Measurements from ENCODE around the gene TRPM3.

TRPM3 gene

GRCh38 chr9:70817311-70817710 lies 304.1 kb downstream of the TRPM3 start:
- H2AFZ ChIP-seq (ENCODE audit: low read depth) = no peak overlapping the region
- H3K36me3 ChIP-seq (ENCODE audit: insufficient read depth) = no peaks in the 10 kb centered on the region
- H3K27me3 ChIP-seq (ENCODE audit: insufficient read depth, low read depth) = no peaks in the 10 kb centered on the region
- no peak for TF ChIP-seq CTCF (conservative IDR thresholded peaks at IDR 0.05; ENCODE audit: low read depth, low read length)
- H3K9ac ChIP-seq = no peak overlapping the region
- H3K4me2 ChIP-seq = no peak overlapping the region
- no peaks in the 10 kb centered on the region for H3K4me1 ChIP-seq (ENCODE audit: low read depth, poor library complexity, severe bottlenecking)
- H3K79me2 ChIP-seq (ENCODE audit: insufficient read depth, low read depth) = no peaks in the 10 kb centered on the region
- H3K27ac ChIP-seq = no peak overlapping the region
- no peak overlapping the region for H3K4me3 ChIP-seq (IDR thresholded peaks at IDR 0.05; ENCODE audit: insufficient read depth, low read depth, low read length)
- no peaks in the 10 kb centered on the region for H4K20me1 ChIP-seq (ENCODE audit: insufficient read depth)

GRCh38 chr9:70816891-70817290 lies 304.5 kb downstream of the TRPM3 start:
- H3K4me2 ChIP-seq = no peak overlapping the region
- H4K20me1 ChIP-seq (ENCODE audit: insufficient read depth) = no peaks in the 10 kb centered on the region
- H3K79me2 ChIP-seq (ENCODE audit: insufficient read depth, low read depth) = no peaks in the 10 kb centered on the region
- TF ChIP-seq CTCF (conservative IDR thresholded peaks at IDR 0.05; ENCODE audit: low read depth, low read length) = no peak
- no peak overlapping the region for H3K27ac ChIP-seq
- H3K36me3 ChIP-seq (ENCODE audit: insufficient read depth) = no peaks in the 10 kb centered on the region
- H2AFZ ChIP-seq (ENCODE audit: low read depth) = no peak overlapping the region
- H3K9ac ChIP-seq = no peak overlapping the region
- no peaks in the 10 kb centered on the region for H3K4me1 ChIP-seq (ENCODE audit: low read depth, poor library complexity, severe bottlenecking)
- no peaks in the 10 kb centered on the region for H3K27me3 ChIP-seq (ENCODE audit: insufficient read depth, low read depth)
- H3K4me3 ChIP-seq (IDR thresholded peaks at IDR 0.05; ENCODE audit: insufficient read depth, low read depth, low read length) = no peak overlapping the region

GRCh38 chr9:70816316-70816715 lies 305.1 kb downstream of the TRPM3 start:
- Histone ChIP-seq H2AFZ (ENCODE audit: low read depth) (no peak overlapping the region), H3K4me1 (ENCODE audit: low read depth, poor library complexity, severe bottlenecking) (no peaks in the 10 kb centered on the region), H3K27me3 (ENCODE audit: insufficient read depth, low read depth) (no peaks in the 10 kb centered on the region), H4K20me1 (ENCODE audit: insufficient read depth) (no peaks in the 10 kb centered on the region), H3K4me2 (no peak overlapping the region), H3K36me3 (ENCODE audit: insufficient read depth) (no peaks in the 10 kb centered on the region), H3K27ac (no peak overlapping the region), H3K4me3 (IDR thresholded peaks at IDR 0.05; ENCODE audit: insufficient read depth, low read depth, low read length) (no peak overlapping the region), H3K79me2 (ENCODE audit: insufficient read depth, low read depth) (no peaks in the 10 kb centered on the region), H3K9ac (no peak overlapping the region)
- TF ChIP-seq CTCF (conservative IDR thresholded peaks at IDR 0.05; ENCODE audit: low read depth, low read length) = no peak

GRCh38 chr9:70814597-70814996 lies 306.8 kb downstream of the TRPM3 start:
- no peak overlapping the region for H3K4me2 ChIP-seq
- no peak overlapping the region for H2AFZ ChIP-seq (ENCODE audit: low read depth)
- no peaks in the 10 kb centered on the region for H3K79me2 ChIP-seq (ENCODE audit: insufficient read depth, low read depth)
- no peak overlapping the region for H3K27ac ChIP-seq
- TF ChIP-seq CTCF (conservative IDR thresholded peaks at IDR 0.05; ENCODE audit: low read depth, low read length) = no peak
- H4K20me1 ChIP-seq (ENCODE audit: insufficient read depth) = no peaks in the 10 kb centered on the region
- no peaks in the 10 kb centered on the region for H3K27me3 ChIP-seq (ENCODE audit: insufficient read depth, low read depth)
- no peaks in the 10 kb centered on the region for H3K4me1 ChIP-seq (ENCODE audit: low read depth, poor library complexity, severe bottlenecking)
- no peaks in the 10 kb centered on the region for H3K36me3 ChIP-seq (ENCODE audit: insufficient read depth)
- H3K9ac ChIP-seq = no peak overlapping the region
- H3K4me3 ChIP-seq (IDR thresholded peaks at IDR 0.05; ENCODE audit: insufficient read depth, low read depth, low read length) = no peak overlapping the region

- Histone ChIP-seq H3K4me2 (no peak overlapping the region), H3K4me3 (IDR thresholded peaks at IDR 0.05; ENCODE audit: insufficient read depth, low read depth, low read length) (no peak overlapping the region), H3K9ac (no peak overlapping the region), H2AFZ (ENCODE audit: low read depth) (no peak overlapping the region), H3K27ac (no peak overlapping the region), H3K27me3 (ENCODE audit: insufficient read depth, low read depth) (no peaks in the 10 kb centered on the region), H3K79me2 (ENCODE audit: insufficient read depth, low read depth) (no peaks in the 10 kb centered on the region), H3K4me1 (ENCODE audit: low read depth, poor library complexity, severe bottlenecking) (no peaks in the 10 kb centered on the region), H3K36me3 (ENCODE audit: insufficient read depth) (no peaks in the 10 kb centered on the region), H4K20me1 (ENCODE audit: insufficient read depth) (no peaks in the 10 kb centered on the region)
- TF ChIP-seq CTCF (conservative IDR thresholded peaks at IDR 0.05; ENCODE audit: low read depth, low read length) = no peak
Measured at GRCh38 chr9:70813141-70813540, 308.3 kb downstream of the TRPM3 start.

Data from KMS-11 (cell line).